Heart left ventricle (tissue), 16 donors: ENCODE results near the gene SPIRE1. TPM values are rescaled to one million over a fixed set of nuclear protein-coding genes. Genes with fewer than 3 reads are reported as not detected.
A peak's percentile ranks its signal among the peaks of the same experiment; 100 is the strongest.

Source experiments
- ATAC-seq, 4 donors: fragments of 200-7000 bp; cut with Tn5 transposase; one replicate each; pipeline ENCODE4 v1.9.1; 2020 to 2022; ENCODE audit warnings: moderate library complexity in 4 of 4, mild to moderate bottlenecking in 3 of 4, moderate number of reproducible peaks in 1 of 4
- DNase-seq, 5 donors: peaks; one replicate each; pipeline ENCODE4 v3.0.0-alpha.2; 2020
- H3K27ac ChIP-seq, 12 donors: fragments of 200-600 bp; sonication (generic) in 4 of 12; one replicate each; pipeline versions ENCODE4 v1.5.0 to v1.8.0; 2016 to 2022; ENCODE audit warnings: mild to moderate bottlenecking in 2 of 12
- H3K27me3 ChIP-seq, 9 donors: fragments of 200-600 bp; sonication (generic) in 2 of 9; one replicate each; pipeline versions ENCODE4 v1.5.1 to v1.8.0; 2016 to 2022; ENCODE audit warnings: mild to moderate bottlenecking in 3 of 9
- H3K36me3 ChIP-seq, 9 donors: fragments of 200-600 bp; sonication (generic) in 2 of 9; one replicate each; pipeline versions ENCODE4 v1.5.0 to v1.8.0; 2018 to 2022; ENCODE audit warnings: mild to moderate bottlenecking in 2 of 9
- H3K4me1 ChIP-seq, 12 donors: fragments of 200-600 bp; sonication (generic) in 4 of 12; one replicate each; pipeline versions ENCODE4 v1.5.0 to v1.8.0; 2016 to 2022; ENCODE audit warnings: mild to moderate bottlenecking in 3 of 12
- H3K4me3 ChIP-seq, 12 donors: fragments of 200-600 bp; sonication (generic) in 4 of 12; one replicate each; pipeline versions ENCODE4 v1.5.0 to v1.8.0; 2017 to 2022; ENCODE audit warnings: mild to moderate bottlenecking in 9 of 12, moderate library complexity in 4 of 12
- H3K9me3 ChIP-seq, 12 donors: fragments of 200-600 bp; sonication (generic) in 4 of 12; one replicate each; pipeline versions ENCODE4 v1.5.0 to v1.8.0; 2016 to 2022; ENCODE audit warnings: mild to moderate bottlenecking in 1 of 12
- CTCF ChIP-seq, 12 donors: fragments of 200-600 bp; sonication (generic) in 4 of 12; IDR thresholded peaks; one replicate each; pipeline versions ENCODE4 v1.5.0 to v1.8.0; 2018 to 2022; ENCODE audit warnings: antibody characterized with exemption in 12 of 12, mild to moderate bottlenecking in 5 of 12
- POLR2A ChIP-seq, 2 donors: fragments of 450-650 bp; IDR thresholded peaks; one replicate each; pipeline ENCODE4 v1.6.1; 2017; ENCODE audit warnings: antibody characterized with exemption in 2 of 2, mild to moderate bottlenecking in 2 of 2, moderate library complexity in 2 of 2
- WGBS, 4 donors: extraction: QIAGEN DNeasy Blood & Tissue Kit in 2 of 4; methylation state at CpG; one replicate each; pipeline versions ENCODE4 v1.1.5 to v1.1.7; 2013 to 2018; 5-methylcytosine and 5-hydroxymethylcytosine counted together
- intact Hi-C, 10 donors: fragments of 100-400 bp; cut with DNase I; formaldehyde crosslinking; loops; one replicate each; pipeline versions ENCODE4 v1.11.1 to v1.14.2; 2022
- polyA plus RNA-seq, 2 donors: library from polyadenylated mRNA; stranded (reverse); fragments of 200-250 nt; gene quantifications; one replicate each; pipeline ENCODE4 v1.2.3, GENCODE V29; 2013
- total RNA-seq, 9 donors: library from RNA; depleted of rRNA in 2 of 9; stranded (reverse); fragments of >200 nt in 2 of 9; fragmentation: NEBNext Ultra II Directional in 3 of 9; extraction: Animal tissue kit (Norgen Biotek cat#: 25700) in 3 of 9; gene quantifications; one replicate each; pipeline versions ENCODE4 v1.1.0 to v1.2.4, GENCODE V29; 2016 to 2023
- donor health status: ischemic (EF 13 %, LVEDD 7.1; RV severe dilation, severe dysfunction).
- donor health status: healthy with polysubstance abuse.
- donor health status: DM: no; HTN: yes; CAD: no.
- donor health status: DM: no; HTN: no; CAD: no.
- donor health status: ischemic (EF 25% LVEDD 6.9; RV normal size, moderate dysfunction).
- donor health status: ischemic (EF 25% LVEDD 5.7; RV mildly dilated, moderate dysfunction).
- donor health status: healthy.
- donor health status: DM: yes; HTN: yes; CAD: no.
- donor health status: ischemic (EF 35%, LVEDD 5.7; RV mildly dilated, moderate dysfunction).
- donor health status: nonischemic (EF 11% LVEDD 7.7; RV severe dilation, severe dysfunction).
- donor health status: DM: yes; HTN: yes; CAD: no.
- donor health status: PGD.
- donor health status: ischemic (EF 29% LVEDD 5.4; RV normal size, mild dysfunction).
- donor health status: nonischemic (EF 23%, LVEDD 6.1; RV moderate dilation, normal function).

The SPIRE1 gene
- total and polyA plus RNA-seq, 11 donors: 8.3 to 67.6 (median 47.8) TPM

GRCh38 chr18:12592597-12593127 lies 65.2 kb downstream of the SPIRE1 start:
- H3K27ac ChIP-seq: no peak overlapping the region
- TF ChIP-seq POLR2A (IDR thresholded peaks at IDR 0.05) (no peak), CTCF (IDR thresholded peaks at IDR 0.05) (no peak)
- no peak for ATAC-seq
- peaks cover 0 to 41% (median 20%) of the 10 kb centered on the region in 12 donors for H3K4me1 ChIP-seq
- no peaks in the 10 kb centered on the region for H3K36me3 ChIP-seq
- H3K9me3 ChIP-seq: no peaks in the 10 kb centered on the region
- intact Hi-C loops: no loop called here
- 55 to 75% (median 71%) methylated on average over 5 of the region's 5 CpGs for WGBS, 4 donors
- H3K4me3 ChIP-seq: no peak overlapping the region
- DNase-seq: no peak
- H3K27me3 ChIP-seq: no peaks in the 10 kb centered on the region

- DNase-seq (no peak), ATAC-seq (peak in 1 of 4 donors; percentile 18)
- H3K27me3 ChIP-seq: no peaks in the 10 kb centered on the region
- no peak overlapping the region for H3K27ac ChIP-seq
- H3K4me1 ChIP-seq: peaks cover 0 to 31% (median 11%) of the 10 kb centered on the region in 12 donors
- no peaks in the 10 kb centered on the region for H3K36me3 ChIP-seq
- H3K4me3 ChIP-seq: no peak overlapping the region
- intact Hi-C loops: no loop called here
- H3K9me3 ChIP-seq: peaks cover 0 to under 1% (median 0%) of the 10 kb centered on the region in 12 donors
- no peak for TF ChIP-seq POLR2A (IDR thresholded peaks at IDR 0.05)
- no peak for TF ChIP-seq CTCF (IDR thresholded peaks at IDR 0.05)
These were observed 68.5 kb downstream of the SPIRE1 start for GRCh38 chr18:12589448-12589847.

GRCh38 chr18:12586956-12587355 lies 71.0 kb downstream of the SPIRE1 start:
- TF ChIP-seq CTCF (IDR thresholded peaks at IDR 0.05) (no peak), POLR2A (IDR thresholded peaks at IDR 0.05) (no peak)
- no peaks in the 10 kb centered on the region for H3K27me3 ChIP-seq
- no peak overlapping the region for H3K4me3 ChIP-seq
- peaks cover 0 to 4% (median 0%) of the 10 kb centered on the region in 12 donors for H3K9me3 ChIP-seq
- ATAC-seq (no peak), DNase-seq (no peak)
- H3K36me3 ChIP-seq: no peaks in the 10 kb centered on the region
- H3K4me1 ChIP-seq: peaks cover 0 to 31% (median 11%) of the 10 kb centered on the region in 12 donors
- intact Hi-C loops: no loop called here
- WGBS, 4 donors: 77 to 81% (median 79%) methylated on average over 1 of the region's 1 CpG
- no peak overlapping the region for H3K27ac ChIP-seq

GRCh38 chr18:12585218-12585617 lies 72.7 kb downstream of the SPIRE1 start:
- DNase-seq (no peak), ATAC-seq (no peak)
- Histone ChIP-seq H3K4me1 (peaks cover 0 to 31% (median 11%) of the 10 kb centered on the region in 12 donors), H3K4me3 (no peak overlapping the region), H3K36me3 (no peaks in the 10 kb centered on the region), H3K27ac (no peak overlapping the region), H3K9me3 (peaks cover 0 to 4% (median 0%) of the 10 kb centered on the region in 12 donors), H3K27me3 (no peaks in the 10 kb centered on the region)
- WGBS, 4 donors: 97 to 100% (median 100%) methylated on average over 1 of the region's 1 CpG
- TF ChIP-seq POLR2A (IDR thresholded peaks at IDR 0.05): no peak
- no peak for TF ChIP-seq CTCF (IDR thresholded peaks at IDR 0.05)
- intact Hi-C loops: no loop called here
